ENCODE data around the gene LINGO4. TPM values are rescaled to one million over a fixed set of nuclear protein-coding genes. Genes with fewer than 3 reads are reported as not detected.

LINGO4 gene
- total and polyA plus RNA-seq, 2 donors (not counting 1 experiment from before 2014, with no cell fraction given) = not detected

GRCh38 chr1:151800830-151801229 is 4.4 kb downstream of the LINGO4 start:
- intact Hi-C loops (cut with micrococcal nuclease) = no loop called here
- no peaks in the 10 kb centered on the region for H3K36me3 ChIP-seq (replicated peaks in 1 of 2; ENCODE audit: control extremely low read depth in 1 of 2, control insufficient read depth in 1 of 2, extremely low read depth in 1 of 2, insufficient read depth in 2 of 2, low read length in 1 of 2)
- Mint-ChIP-seq H3K4me3 (no peak overlapping the region), H3K4me1 (peaks cover 5% of the 10 kb centered on the region), H3K9me3 (ENCODE audit: insufficient read depth) (no peaks in the 10 kb centered on the region), H3K27ac (no peak overlapping the region), H3K27me3 (peaks cover 18% of the 10 kb centered on the region)
- WGBS (ENCODE audit: insufficient coverage) = 74% methylated on average over 7 of the region's 8 CpGs
- ChIA-PET CTCF (no interaction called here), POLR2A (no interaction called here)
- DNase-seq = no peak
- no peak overlapping the region for H3K4me2 ChIP-seq (replicated peaks; ENCODE audit: low read depth, low read length, poor library complexity, severe bottlenecking)
- H3K4me3 ChIP-seq (ENCODE audit: control extremely low read depth in 1 of 5, extremely low read depth in 1 of 5, insufficient read depth in 1 of 5, low read depth in 2 of 5, low read length in 4 of 5) = no peak overlapping the region
- no peaks in the 10 kb centered on the region for H4K20me1 ChIP-seq (ENCODE audit: control insufficient read depth, insufficient read depth, low read length, poor library complexity, severe bottlenecking)
- no peak overlapping the region for H2AFZ ChIP-seq (ENCODE audit: insufficient read depth, low read depth, low read length, poor library complexity, severe bottlenecking)
- H3K27me3 ChIP-seq (replicated peaks in 1 of 4; ENCODE audit: control extremely low read depth in 1 of 4, control insufficient read depth in 3 of 4, insufficient read depth in 4 of 4, low read length in 3 of 4) = peaks cover 0 to 22% (median 2%) of the 10 kb centered on the region in 4 experiments
- no peaks in the 10 kb centered on the region for H3K79me2 ChIP-seq (ENCODE audit: control insufficient read depth, insufficient read depth, low read length)
- no peak for TF ChIP-seq CTCF (IDR thresholded peaks at IDR 0.05)
- TF ChIP-seq EZH2 (IDR thresholded peaks at IDR 0.05; ENCODE audit: borderline replicate concordance, insufficient read depth, low read depth, low read length, poor library complexity, severe bottlenecking) = no peak
- peaks cover 6 to 13% of the 10 kb centered on the region in 2 donors for H3K4me1 ChIP-seq (ENCODE audit: control insufficient read depth in 2 of 2, insufficient read depth in 2 of 2, low read length in 2 of 2)
- peaks cover 0 to 3% (median 0%) of the 10 kb centered on the region in 3 donors for H3K9me3 ChIP-seq (ENCODE audit: control extremely low read depth in 1 of 3, control insufficient read depth in 2 of 3, insufficient read depth in 1 of 3, low read length in 2 of 3)
- H3K9ac ChIP-seq (ENCODE audit: low read length) = no peak overlapping the region
- no peak overlapping the region for H3K27ac ChIP-seq (ENCODE audit: low read length in 2 of 2)
- no peak for ATAC-seq (ENCODE audit: low read depth)

- ChIA-PET POLR2A (no interaction called here), CTCF (interaction anchor here (0.7 kb wide), 1 partner anchor 81 kb away, joined by 5 read pairs; no protein-coding TSS in a partner anchor)
- Histone ChIP-seq H4K20me1 (ENCODE audit: control insufficient read depth, insufficient read depth, low read length, poor library complexity, severe bottlenecking) (no peaks in the 10 kb centered on the region), H3K27me3 (replicated peaks in 1 of 4; ENCODE audit: control extremely low read depth in 1 of 4, control insufficient read depth in 3 of 4, insufficient read depth in 4 of 4, low read length in 3 of 4) (peaks cover 0 to 22% (median 2%) of the 10 kb centered on the region in 4 experiments), H3K4me3 (ENCODE audit: control extremely low read depth in 1 of 5, extremely low read depth in 1 of 5, insufficient read depth in 1 of 5, low read depth in 2 of 5, low read length in 4 of 5) (no peak overlapping the region), H3K4me1 (ENCODE audit: control insufficient read depth in 2 of 2, insufficient read depth in 2 of 2, low read length in 2 of 2) (peaks cover 3 to 9% of the 10 kb centered on the region in 2 donors), H3K79me2 (ENCODE audit: control insufficient read depth, insufficient read depth, low read length) (no peaks in the 10 kb centered on the region), H3K36me3 (replicated peaks in 1 of 2; ENCODE audit: control extremely low read depth in 1 of 2, control insufficient read depth in 1 of 2, extremely low read depth in 1 of 2, insufficient read depth in 2 of 2, low read length in 1 of 2) (no peaks in the 10 kb centered on the region), H3K4me2 (replicated peaks; ENCODE audit: low read depth, low read length, poor library complexity, severe bottlenecking) (no peak overlapping the region), H2AFZ (ENCODE audit: insufficient read depth, low read depth, low read length, poor library complexity, severe bottlenecking) (no peak overlapping the region), H3K9me3 (ENCODE audit: control extremely low read depth in 1 of 3, control insufficient read depth in 2 of 3, insufficient read depth in 1 of 3, low read length in 2 of 3) (peaks cover 0 to 3% (median 0%) of the 10 kb centered on the region in 3 donors), H3K27ac (ENCODE audit: low read length in 2 of 2) (no peak overlapping the region), H3K9ac (ENCODE audit: low read length) (no peak overlapping the region)
- DNase-seq (no peak), ATAC-seq (ENCODE audit: low read depth) (no peak)
- intact Hi-C loops (cut with micrococcal nuclease) = no loop called here
- Mint-ChIP-seq H3K27ac (no peak overlapping the region), H3K4me3 (no peak overlapping the region), H3K4me1 (peaks cover 4% of the 10 kb centered on the region), H3K27me3 (peaks cover 18% of the 10 kb centered on the region), H3K9me3 (ENCODE audit: insufficient read depth) (no peaks in the 10 kb centered on the region)
- TF ChIP-seq CTCF (IDR thresholded peaks at IDR 0.05) (no peak), EZH2 (IDR thresholded peaks at IDR 0.05; ENCODE audit: borderline replicate concordance, insufficient read depth, low read depth, low read length, poor library complexity, severe bottlenecking) (no peak)
- WGBS (ENCODE audit: insufficient coverage) = 82% methylated on average over 5 of the region's 9 CpGs
Measured at GRCh38 chr1:151799179-151800022, 5.8 kb downstream of the LINGO4 start.

Data from B cell (primary cell).